ENCODE results near the gene ICAM1.
"Not testable (repeated sequence)": the region's sequence is repeated elsewhere in the genome, so short reads cannot be mapped to it uniquely, and the experiment has no call there.

ICAM1 gene, protein sequence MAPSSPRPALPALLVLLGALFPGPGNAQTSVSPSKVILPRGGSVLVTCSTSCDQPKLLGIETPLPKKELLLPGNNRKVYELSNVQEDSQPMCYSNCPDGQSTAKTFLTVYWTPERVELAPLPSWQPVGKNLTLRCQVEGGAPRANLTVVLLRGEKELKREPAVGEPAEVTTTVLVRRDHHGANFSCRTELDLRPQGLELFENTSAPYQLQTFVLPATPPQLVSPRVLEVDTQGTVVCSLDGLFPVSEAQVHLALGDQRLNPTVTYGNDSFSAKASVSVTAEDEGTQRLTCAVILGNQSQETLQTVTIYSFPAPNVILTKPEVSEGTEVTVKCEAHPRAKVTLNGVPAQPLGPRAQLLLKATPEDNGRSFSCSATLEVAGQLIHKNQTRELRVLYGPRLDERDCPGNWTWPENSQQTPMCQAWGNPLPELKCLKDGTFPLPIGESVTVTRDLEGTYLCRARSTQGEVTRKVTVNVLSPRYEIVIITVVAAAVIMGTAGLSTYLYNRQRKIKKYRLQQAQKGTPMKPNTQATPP

DNA sequence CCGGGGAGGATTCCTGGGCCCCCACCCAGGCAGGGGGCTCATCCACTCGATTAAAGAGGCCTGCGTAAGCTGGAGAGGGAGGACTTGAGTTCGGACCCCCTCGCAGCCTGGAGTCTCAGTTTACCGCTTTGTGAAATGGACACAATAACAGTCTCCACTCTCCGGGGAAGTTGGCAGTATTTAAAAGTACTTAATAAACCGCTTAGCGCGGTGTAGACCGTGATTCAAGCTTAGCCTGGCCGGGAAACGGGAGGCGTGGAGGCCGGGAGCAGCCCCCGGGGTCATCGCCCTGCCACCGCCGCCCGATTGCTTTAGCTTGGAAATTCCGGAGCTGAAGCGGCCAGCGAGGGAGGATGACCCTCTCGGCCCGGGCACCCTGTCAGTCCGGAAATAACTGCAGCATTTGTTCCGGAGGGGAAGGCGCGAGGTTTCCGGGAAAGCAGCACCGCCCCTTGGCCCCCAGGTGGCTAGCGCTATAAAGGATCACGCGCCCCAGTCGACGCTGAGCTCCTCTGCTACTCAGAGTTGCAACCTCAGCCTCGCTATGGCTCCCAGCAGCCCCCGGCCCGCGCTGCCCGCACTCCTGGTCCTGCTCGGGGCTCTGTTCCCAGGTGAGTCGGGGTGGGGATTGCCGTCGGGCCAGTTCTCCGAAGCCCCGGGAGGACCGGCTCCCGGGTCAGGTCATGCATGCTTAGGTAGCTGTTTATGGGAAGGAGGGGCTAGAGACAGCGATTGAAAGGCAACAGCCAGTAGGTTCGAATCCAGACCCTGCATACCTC is at the start of gene ICAM1:
ICAM1 (plus strand) TSS at position 505 of the 779 bp plus-strand sequence; CDS start at position 545, 40 bp downstream.
- peak; percentile 68 for DNase-seq (ENCODE audit: low spot score)

DNA sequence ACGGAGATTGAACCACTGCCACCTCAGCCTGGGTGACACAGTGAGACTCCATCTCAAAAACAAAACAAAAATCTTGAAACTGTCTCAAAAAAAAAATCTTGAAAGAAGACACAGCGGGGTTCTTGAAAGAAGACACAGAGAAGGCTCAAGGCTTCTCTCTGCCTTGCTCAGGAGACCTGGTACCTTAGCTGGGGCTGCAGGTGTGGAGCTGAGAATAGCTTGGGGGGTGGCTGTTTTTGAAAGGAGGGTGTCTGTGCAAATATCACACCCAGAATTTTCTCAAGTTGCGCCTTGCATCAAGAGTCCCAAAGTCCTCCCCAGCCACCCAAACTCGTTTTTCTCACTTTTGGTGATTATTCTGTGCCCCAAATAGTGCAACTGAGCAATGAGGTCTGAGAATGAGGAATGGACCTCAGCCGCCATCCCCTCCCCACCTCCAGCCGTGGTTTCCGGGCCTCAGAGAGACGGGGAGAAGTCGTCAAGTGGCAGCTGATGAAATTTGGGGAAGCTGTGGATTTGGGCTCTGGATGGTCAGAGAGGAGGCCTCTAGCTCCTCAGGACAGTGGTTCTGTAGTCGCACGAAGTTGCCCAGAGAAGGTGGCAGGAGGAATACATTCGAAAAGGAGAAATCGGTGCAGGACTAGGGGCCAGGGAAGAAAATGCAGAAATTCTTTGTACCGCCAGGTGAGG is 48.6 kb upstream of the ICAM1 start:
- DNase-seq (ENCODE audit: low spot score) = no peak

DNA sequence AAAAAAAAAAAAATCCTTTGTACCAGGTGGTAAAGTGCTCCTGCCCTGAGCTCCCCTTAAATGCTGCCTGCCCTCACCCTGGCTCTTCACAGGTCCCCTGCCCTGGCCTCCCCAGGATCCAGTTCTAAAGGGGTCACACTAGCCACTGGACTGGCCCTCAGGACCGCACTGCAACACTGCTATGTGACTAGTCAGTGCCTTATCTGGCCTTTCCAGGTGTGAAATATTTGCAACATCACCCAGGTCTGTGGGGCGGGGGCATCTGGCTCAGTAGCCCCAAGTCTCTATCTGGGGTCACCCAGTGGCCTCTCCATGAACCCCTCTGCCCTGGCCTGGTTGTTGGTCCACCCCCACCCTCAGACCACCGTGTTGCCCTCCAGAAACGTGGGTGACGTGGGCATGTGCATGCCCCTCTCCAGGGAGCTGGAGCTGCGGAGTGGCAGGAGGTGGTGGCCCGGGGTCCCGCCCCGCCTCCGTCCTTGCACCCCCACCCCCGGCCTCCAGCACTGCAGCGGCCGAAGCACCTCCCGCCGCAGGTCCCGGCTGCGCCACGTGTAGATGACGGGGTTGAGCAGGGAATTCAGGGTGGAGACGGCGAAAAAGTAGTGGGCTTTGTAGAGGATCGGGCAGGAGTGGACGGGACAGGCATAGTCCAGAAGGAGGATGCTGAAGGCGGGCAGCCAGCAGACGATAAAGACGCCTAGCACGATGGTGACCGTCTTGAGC is 47.3 kb upstream of the ICAM1 start:
- DNase-seq (ENCODE audit: low spot score) = no peak

DNA sequence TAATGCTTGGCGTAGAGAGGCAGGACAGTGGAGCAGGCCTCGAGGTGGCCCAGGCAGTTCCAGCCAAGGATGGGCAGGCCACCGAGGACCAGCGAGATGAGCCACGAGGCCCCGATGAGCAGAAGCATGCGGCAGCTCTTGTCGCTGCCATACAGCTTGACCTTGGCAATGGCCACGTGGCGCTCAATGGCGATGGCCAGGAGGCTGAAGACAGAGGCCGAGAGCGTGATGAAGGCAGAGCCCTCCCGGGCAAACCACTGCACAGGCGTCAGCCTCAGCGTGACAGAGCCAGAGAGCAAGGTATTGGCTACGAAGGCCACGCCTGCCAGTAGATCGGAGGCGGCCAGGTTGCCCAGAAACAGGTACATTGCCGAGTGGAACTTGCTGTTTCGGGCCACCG is 46.6 kb upstream of the ICAM1 start:
- no peak for DNase-seq (ENCODE audit: low spot score)

DNA sequence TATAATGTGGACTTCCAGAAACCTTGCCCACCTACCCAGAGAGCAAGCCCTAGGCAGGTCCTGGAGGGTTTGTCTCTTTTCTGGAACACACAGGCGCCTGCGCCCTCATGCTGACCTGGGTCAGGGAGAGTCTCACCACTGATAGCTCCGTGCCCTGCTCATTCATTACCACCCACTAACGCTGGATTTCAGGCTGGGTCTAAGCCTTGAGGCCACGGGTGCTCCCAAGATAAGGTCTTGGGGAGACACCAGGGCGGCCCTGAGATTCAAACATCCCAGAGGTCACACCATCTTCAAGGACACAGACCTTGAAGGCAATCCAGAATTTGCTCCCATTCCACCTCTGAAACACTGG is 44.9 kb upstream of the ICAM1 start:
- no peak for DNase-seq (ENCODE audit: low spot score)

DNA sequence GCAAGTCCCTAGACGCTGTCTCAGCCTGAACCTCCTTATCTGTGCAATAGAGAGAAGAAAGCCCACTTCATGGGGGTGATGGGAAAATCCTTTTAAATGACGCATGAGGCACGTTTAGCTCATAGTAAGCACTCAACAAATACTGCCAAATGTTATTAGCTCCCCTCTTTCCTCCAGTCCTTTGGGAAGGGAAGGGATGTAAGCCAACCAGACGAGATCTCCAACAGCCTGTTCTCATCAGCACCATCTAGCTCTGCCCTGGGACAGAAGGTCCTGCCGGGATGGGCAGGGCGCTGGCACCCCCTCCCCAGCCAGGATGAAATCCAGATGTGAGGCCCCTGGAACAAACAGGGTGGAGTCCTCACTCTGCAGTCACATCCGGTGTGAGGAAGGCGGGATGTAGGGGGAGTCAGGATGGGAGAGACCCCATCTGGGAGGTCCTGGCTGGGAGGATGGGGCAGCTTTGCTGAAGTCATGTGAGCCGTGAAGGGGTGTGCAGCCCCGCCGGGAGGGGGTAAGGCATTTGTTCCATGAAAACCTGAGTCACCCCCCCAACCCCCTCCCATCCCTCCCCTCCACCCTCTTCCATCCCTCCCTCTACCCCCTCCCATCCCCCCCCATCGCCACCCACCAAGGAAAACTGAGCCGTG is 44.4 kb upstream of the ICAM1 start:
- DNase-seq (ENCODE audit: low spot score) = no peak

DNA sequence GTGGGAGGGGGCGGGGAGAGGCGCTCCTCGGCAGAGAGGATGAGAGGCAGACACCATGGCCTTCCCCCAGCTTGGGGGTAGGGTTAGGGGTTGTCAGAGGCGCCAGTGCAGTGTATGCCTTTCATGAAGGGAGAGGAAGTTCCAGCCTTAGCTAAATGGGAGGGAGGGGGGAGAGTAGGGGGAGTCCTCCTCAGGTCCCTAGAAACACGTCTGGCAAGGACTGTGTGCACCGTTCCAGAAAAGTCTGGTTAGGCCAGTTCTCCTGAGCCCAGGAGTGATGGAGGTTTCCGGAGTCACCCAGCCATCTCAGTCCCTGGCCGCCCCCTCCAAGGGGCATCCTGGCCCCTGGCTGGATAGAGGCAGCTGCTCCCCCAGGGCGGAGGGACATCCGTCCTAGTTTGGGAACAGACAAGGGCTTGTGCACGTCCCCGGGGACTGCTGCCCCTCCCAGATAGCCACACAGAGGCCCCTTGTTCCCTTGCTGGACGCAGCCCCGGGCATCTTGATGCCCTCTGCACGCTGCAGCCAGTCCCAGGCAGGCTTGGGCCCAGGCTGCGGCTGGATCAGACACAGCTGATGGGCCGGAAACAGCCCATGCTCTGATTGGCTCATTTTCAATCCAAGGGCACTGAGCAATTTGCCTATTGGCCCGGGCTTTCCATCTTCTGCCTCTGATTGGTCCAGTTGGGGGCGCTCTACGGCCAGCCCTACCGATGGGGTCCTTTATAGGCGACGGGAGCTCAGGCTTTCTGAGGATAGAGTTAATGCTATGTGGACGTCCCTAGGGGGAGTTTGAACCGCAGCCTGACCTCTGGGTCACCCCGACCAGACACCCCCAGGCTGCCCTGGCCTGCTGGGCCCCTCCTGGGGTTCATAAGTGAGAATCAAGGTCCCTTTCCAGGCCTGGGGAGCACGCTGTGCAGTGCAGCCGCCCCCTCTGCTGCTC is 43.6 kb upstream of the ICAM1 start:
- peak; percentile 96 for DNase-seq (ENCODE audit: low spot score)

DNA sequence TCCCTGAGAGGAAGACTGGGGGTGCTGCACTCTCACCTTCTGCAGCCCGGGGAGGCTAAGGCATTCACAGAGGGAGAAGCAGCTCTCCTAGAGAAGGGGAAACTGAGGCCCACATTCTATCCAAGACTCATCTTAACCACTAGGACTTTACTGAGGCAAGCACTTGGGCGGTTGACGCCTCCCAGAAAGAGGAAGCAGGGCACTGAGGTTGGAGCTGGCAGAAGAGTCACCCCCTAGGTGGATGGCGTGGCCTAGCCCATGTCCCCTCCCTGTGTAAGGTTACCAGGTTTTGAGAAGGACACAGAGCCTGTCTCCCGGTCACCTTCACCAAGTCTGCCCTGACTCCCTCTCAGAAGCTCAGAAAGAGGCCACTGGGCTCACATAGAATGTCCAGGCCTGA is 42.5 kb upstream of the ICAM1 start:
- DNase-seq (ENCODE audit: low spot score) = no peak

DNA sequence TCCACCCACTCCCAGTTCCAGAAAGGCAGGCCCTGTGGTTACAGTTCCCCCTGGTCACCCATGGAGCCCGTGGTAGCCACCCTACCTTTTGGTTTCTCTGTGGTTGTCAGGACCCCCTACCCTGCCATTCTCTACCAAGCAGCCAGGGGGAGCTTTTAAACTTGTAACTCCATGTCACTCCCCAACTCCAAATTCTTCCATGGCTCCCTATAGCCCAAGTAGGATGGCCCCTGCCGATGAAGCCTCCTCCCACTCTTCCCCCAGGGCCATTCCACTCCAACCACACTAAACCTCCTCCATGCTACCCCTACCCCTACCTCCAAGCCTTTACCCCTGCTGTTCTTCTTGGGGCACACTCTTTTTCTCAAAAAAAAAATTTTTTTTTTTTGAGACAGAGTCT is 42.0 kb upstream of the ICAM1 start:
- DNase-seq (ENCODE audit: low spot score) = no peak

DNA sequence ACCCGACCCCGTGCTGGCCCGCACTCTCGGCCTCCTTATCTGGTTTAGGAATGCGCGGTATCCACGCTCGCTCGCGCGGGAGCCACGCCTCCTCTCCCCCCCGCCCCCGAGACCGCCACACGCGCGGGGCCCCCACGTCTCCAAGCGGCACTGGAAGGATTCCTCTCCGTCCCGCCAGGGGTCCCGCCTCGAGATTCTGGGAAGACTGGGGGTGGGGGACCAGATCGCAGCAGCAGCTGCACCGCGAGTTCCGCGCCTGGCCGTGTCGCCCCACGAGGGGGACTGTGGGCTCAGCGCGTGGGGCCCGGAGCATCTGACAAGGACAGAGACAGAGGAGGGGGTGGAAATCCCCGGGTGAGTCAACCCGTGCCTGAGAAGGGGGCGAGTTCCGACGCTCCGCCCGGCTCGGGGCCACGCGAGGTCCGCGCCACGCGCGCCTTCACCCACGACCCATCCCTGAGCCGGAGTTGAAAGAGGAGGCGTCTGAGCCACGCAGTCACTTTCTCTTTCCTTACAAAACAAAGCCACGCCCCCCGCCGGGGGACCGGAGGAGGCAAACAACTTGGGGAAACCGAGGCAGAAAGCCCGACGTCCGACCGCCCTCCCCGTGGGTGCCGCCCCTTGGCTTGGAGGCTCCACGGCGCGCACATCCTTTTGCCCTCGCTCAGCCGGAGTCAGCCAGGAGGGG is 40.6 kb upstream of the ICAM1 start:
- DNase-seq (ENCODE audit: low spot score) = no peak

DNA sequence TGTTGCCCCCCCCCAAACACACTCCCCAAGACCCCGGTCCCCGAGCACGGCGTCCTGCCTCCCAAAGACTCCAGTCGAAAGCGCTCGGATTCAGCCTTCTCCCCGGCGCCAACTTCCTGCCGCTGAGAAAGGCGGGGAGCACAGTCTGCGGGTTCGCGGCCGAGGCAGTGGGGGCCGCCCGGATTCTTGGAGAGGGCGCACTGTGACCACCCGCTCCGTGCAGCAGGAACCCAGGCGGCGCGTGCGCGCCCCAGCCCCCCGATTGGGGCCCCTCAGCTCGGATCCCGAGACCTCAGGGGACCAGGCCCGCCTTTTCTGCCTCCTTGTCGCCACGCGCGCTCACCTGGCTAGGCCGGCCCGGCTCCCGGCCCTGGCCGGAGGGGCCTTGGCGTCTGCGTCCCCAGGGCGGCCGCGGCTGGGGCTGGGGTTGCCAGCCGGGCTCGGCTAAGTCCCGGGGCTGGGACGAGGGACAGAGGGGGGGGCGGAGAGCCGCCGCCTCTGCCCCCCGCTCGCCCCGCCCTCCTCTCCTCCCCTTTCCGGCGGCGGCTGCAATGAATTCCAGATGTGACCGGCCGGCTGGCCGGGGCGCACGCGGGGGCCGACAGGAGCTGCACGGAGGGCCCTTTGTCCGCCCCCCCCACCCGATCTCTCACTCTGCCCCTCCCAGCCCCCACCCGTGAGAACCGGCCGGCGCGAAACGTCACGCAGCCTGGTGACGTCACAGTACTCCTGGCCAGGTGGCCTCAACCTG is 39.9 kb upstream of the ICAM1 start, which contains the start of gene S1PR2:
S1PR2 (minus strand) TSS at position 471 of the 751 bp plus-strand sequence. CDS start 6,426 bp downstream, outside the sequence.
- peak; percentile 74 for DNase-seq (ENCODE audit: low spot score)

DNA sequence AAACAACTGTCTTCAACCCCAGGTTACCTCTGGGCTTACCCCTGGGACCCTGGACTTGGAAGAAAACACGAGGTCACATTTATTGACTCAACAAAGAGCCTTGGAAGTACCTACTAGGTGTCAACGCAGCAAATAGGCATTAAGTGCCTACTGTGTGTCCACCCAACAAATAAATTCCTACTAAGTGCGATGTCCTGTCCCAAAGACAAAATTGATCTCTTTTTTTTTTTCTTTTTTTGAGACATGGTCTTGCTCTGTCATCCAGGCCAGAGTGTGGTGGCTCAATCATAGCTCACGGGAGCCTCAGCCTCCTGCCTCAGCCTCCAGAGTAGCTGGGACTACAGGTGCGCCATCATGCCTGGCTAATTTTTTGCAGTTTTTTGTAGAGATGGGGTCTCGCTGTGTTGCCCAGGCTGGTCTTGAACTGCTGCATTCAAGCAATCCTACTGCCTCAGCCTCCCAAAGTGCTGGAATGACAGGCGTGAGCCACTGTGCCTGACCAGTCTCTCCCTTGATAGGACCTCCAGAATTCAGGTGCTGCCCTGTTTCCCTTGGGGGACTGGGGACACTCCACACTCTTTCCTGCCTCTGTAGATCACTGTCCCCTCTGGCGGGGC is 39.2 kb upstream of the ICAM1 start:
- DNase-seq (ENCODE audit: low spot score) = no peak

DNA sequence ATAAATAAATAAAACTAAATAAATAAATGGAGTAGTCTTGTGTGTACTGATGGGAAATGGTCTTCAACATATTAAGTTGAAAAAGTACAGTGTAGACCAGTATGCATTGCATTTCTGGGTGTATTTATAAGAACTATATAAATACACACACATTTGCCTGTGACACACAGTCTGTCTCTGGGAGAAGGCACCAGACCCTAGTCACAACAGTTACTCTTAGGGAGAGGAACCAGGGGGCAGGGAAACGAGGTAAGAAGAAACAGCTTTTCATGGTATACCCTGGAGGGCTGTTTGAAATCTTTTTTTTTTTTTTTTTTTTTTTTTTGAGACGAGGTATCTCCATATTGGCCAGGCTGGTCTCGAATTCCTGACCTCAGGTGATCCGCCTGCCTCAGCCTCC is 37.0 kb upstream of the ICAM1 start:
- DNase-seq (ENCODE audit: low spot score) = no peak

DNA sequence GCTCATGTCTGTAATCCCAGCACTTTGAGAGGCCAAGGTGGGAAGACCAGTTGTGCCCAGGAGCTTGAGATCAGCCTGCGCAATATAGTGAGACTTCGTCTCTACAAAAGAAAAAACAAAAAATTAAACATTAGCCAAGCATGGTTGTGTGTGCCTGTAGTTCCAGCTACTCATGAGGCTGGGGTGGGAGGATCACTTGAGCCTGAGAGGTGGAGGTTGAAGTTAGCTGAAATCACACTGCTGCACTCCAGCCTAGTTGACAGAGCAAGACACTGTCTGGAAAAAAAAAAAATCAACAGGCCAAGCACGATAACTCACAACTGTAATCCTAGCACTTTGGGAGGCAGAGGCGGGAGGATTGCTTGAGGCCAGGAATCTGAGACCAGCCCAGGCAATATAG is 35.9 kb upstream of the ICAM1 start:
- DNase-seq (ENCODE audit: low spot score) = no peak

DNA sequence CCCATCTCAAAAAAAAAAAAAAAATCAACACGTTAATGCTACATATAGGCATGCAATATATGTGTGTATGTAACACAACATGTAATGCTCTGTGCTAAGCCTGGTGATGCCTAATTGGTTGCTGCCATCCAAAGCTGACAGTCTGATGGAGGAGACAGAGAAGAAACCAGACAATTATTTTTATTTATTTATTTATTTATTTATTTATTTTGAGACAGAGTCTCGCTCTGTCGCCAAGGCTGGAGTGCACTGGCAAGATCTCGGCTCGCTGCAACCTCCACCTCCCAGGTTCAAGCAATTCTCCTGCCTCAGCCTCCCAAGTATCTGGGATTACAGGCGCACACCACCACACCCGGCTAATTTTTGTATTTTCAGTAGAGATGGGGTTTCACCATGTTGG is 35.5 kb upstream of the ICAM1 start:
- DNase-seq (ENCODE audit: low spot score) = not testable (repeated sequence)

DNA sequence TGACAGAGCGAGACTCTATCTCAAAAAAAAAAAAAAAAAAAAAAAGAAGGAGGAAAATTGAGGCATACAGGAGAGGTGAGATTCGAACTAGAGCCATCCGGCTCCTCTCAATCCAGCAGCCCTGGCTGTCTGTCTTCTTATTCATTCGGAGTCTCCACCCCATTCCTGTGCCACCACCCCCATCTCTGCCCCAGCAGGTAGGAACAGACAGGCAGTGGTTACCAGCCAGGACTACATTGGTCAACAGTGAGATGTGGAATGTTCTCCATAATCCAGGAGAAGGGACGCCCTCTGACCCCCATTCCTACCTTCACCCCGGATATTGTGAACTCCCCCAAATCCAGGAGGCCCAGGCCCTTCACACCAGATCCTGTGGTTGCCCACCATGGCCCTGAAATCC is 33.2 kb upstream of the ICAM1 start:
- DNase-seq (ENCODE audit: low spot score) = no peak

DNA sequence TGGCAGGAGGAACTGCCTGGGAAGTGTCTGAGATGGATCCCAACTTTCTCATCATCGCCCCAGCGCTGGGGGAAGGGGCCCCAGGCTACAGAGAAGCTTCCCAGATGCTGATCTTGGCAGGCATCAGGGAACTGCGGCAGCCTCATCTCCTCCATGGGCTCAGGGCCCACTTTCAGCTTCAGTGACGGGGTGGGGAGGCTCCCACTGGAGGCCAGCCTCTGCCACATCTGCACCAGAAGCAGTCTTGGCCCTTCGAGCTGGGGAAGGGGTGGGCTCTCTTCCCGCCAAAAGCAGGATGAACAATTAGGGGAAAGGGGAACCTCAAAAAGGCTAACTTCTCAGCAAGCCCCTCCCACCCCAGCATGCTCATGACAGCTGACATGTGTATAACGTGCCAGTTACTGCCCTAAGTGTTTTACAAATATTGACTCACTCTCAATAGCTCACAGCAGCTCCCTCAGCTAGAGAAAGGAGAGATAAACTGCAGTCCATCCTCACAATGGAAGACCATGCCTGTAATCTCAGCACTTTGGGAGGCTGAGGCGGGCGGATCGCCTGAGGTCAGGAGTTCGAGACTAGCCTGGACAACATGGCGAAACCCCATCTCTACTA is 32.6 kb upstream of the ICAM1 start:
- no peak for DNase-seq (ENCODE audit: low spot score)
